Gastrocnemius medialis (tissue), 4 donors: ENCODE results near the gene BRINP1.

ENCODE experiments used
- CTCF ChIP-seq, 5 experiments: fragments of 450-650 bp in 3 of 5; fragments of 200-600 bp in 2 of 5; sonication (generic) in 2 of 5; IDR thresholded peaks in 4 of 5; conservative IDR thresholded peaks in 1 of 5; 1 replicate in 4 of 5; 2 replicates in 1 of 5; pipeline ENCODE4 v1.5.1; 2016 to 2019; ENCODE audit warnings: antibody characterized with exemption in 5 of 5, mild to moderate bottlenecking in 3 of 5, moderate library complexity in 3 of 5
- POLR2A ChIP-seq, 2 donors: fragments of 450-650 bp; IDR thresholded peaks; one replicate each; pipeline ENCODE4 v1.6.1; 2017; ENCODE audit warnings: antibody characterized with exemption in 2 of 2, mild to moderate bottlenecking in 2 of 2, moderate library complexity in 2 of 2

GRCh38 chr9:119332522-119332921, 36.7 kb downstream of the BRINP1 start:
- TF ChIP-seq CTCF (IDR thresholded peaks at IDR 0.05 in 4 of 5, conservative IDR thresholded peaks at IDR 0.05 in 1 of 5) (no peak), POLR2A (IDR thresholded peaks at IDR 0.05) (no peak)
